Lung microvascular endothelial cell (primary cell): ENCODE data around the gene PALM3. TPM values are rescaled to one million over a fixed set of nuclear protein-coding genes. Genes with fewer than 3 reads are reported as not detected.

Source experiments
- DNase-seq, 2 donors: peaks; one replicate each; pipeline versions ENCODE4 v3.0.0 to v3.0.0-alpha.2; 2010; ENCODE audit warnings: low read depth in 2 of 2
- total RNA-seq: library from RNA; depleted of rRNA; stranded (reverse); fragments of >200 nt; gene quantifications from 2 replicates; pipeline ENCODE4 v1.2.1, GENCODE V29; 2014

PALM3 gene
- total RNA-seq, 1 donor from 2014 or later, result not detected

GRCh38 chr19:14089662-14090508 is 28.0 kb upstream of the PALM3 start:
- DNase-seq, result peak; percentile 76 to 77

GRCh38 chr19:14089412-14089661 is 27.5 kb upstream of the PALM3 start:
- peak; percentile 41 to 60 for DNase-seq

- no peak for DNase-seq
Measured at GRCh38 chr19:14088634-14089411, 26.9 kb upstream of the PALM3 start.

- no peak for DNase-seq
Measured at GRCh38 chr19:14086098-14086497, 24.2 kb upstream of the PALM3 start.

- DNase-seq, result no peak
Measured at GRCh38 chr19:14085309-14085995, 23.6 kb upstream of the PALM3 start, which contains the start of gene C19orf67. Gene C19orf67, minus strand, starts transcription at chr19:14085783. Its CDS starts 156 bp downstream, at chr19:14085627.

GRCh38 chr19:14082675-14082960 is 20.7 kb upstream of the PALM3 start:
- DNase-seq, result no peak

GRCh38 chr19:14081797-14082674 is 20.2 kb upstream of the PALM3 start:
- peak in 1 of 2 donors; percentile 39 for DNase-seq

- DNase-seq, result peak; percentile 99
Measured at GRCh38 chr19:14080887-14081796, 19.3 kb upstream of the PALM3 start.

- no peak for DNase-seq
Measured at GRCh38 chr19:14078411-14078810, 16.5 kb upstream of the PALM3 start.

- DNase-seq, result peak in 1 of 2 donors; percentile 17
Measured at GRCh38 chr19:14073925-14074838, 12.3 kb upstream of the PALM3 start.

- DNase-seq, result peak; percentile 83
Measured at GRCh38 chr19:14073261-14073924, 11.5 kb upstream of the PALM3 start.

GRCh38 chr19:14072535-14073260 is 10.8 kb upstream of the PALM3 start, which contains the start of gene MISP3:
Gene MISP3, plus strand, starts transcription at chr19:14072786. Its CDS starts 524 bp downstream, at chr19:14073310.
- DNase-seq, result peak; percentile 49 to 56

- no peak for DNase-seq
Measured at GRCh38 chr19:14070268-14071050, 8.6 kb upstream of the PALM3 start.

GRCh38 chr19:14066134-14066533 is 4.3 kb upstream of the PALM3 start:
- no peak for DNase-seq

- no peak for DNase-seq
Measured at GRCh38 chr19:14063105-14063504, 1.2 kb upstream of the PALM3 start.

GRCh38 chr19:14062558-14062855 is 631 bp upstream of the PALM3 start:
- no peak for DNase-seq

GRCh38 chr19:14061081-14061749 is 661 bp downstream of the PALM3 start:
- DNase-seq, result no peak
